Measurements from ENCODE around the gene DNAJB8.

Gene DNAJB8

DNA sequence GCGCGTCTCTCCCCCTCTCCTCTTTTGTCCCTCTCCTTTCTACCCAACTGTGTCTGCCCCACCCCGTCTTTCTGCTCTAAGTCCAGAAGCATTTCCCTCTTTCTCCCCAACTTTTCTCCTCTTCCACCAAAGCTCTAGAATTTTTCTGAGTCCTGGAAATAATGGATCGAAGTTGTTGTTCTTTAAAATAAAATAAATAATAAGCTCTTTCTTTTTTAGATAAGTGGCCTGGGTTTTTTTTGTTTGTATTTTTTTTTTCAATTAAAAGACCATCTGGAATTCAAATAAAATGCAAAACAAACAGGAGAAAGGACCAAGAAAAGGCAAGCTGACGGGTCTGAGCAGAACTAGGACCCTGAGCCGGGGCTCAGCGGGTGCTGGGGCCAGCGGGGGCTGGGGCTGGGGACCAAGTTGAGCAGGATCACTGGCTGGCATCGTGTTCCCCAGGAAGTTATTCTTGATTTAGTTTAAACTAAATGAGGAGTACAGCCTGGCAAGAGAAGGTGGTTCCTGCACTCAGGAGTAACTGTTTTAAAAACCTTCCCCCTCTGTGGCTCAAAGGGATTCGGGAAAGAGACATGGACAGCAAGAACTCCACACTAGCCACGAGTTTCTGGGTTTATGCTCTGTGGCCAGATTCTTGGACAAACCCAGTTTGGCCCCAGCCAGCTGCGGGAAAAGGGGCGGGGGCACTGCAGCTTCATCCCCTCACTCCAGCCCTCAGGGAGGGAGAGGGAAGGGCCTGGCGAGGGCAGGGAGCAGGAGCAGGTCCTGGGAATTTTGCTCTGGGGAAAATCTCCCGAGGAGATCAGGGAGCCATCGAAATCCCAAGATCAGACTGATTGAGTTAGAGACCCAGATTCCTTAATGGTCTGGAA lies 18.0 kb upstream of the DNAJB8 start:
- no peak for TF ChIP-seq FOXM1 (IDR thresholded peaks at IDR 0.05; ENCODE audit: borderline replicate concordance, low read depth)
- TF ChIP-seq RAD21 (IDR thresholded peaks at IDR 0.05; ENCODE audit: low read depth) = no peak
- TF ChIP-seq, protein P1, sequence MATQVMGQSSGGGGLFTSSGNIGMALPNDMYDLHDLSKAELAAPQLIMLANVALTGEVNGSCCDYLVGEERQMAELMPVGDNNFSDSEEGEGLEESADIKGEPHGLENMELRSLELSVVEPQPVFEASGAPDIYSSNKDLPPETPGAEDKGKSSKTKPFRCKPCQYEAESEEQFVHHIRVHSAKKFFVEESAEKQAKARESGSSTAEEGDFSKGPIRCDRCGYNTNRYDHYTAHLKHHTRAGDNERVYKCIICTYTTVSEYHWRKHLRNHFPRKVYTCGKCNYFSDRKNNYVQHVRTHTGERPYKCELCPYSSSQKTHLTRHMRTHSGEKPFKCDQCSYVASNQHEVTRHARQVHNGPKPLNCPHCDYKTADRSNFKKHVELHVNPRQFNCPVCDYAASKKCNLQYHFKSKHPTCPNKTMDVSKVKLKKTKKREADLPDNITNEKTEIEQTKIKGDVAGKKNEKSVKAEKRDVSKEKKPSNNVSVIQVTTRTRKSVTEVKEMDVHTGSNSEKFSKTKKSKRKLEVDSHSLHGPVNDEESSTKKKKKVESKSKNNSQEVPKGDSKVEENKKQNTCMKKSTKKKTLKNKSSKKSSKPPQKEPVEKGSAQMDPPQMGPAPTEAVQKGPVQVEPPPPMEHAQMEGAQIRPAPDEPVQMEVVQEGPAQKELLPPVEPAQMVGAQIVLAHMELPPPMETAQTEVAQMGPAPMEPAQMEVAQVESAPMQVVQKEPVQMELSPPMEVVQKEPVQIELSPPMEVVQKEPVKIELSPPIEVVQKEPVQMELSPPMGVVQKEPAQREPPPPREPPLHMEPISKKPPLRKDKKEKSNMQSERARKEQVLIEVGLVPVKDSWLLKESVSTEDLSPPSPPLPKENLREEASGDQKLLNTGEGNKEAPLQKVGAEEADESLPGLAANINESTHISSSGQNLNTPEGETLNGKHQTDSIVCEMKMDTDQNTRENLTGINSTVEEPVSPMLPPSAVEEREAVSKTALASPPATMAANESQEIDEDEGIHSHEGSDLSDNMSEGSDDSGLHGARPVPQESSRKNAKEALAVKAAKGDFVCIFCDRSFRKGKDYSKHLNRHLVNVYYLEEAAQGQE (IDR thresholded peaks at IDR 0.05; ENCODE audit: low read depth) = no peak
- TF ChIP-seq ZBTB7A (IDR thresholded peaks at IDR 0.05; ENCODE audit: low read depth) = no peak
- TF ChIP-seq CEBPB (IDR thresholded peaks at IDR 0.05) = no peak

DNA sequence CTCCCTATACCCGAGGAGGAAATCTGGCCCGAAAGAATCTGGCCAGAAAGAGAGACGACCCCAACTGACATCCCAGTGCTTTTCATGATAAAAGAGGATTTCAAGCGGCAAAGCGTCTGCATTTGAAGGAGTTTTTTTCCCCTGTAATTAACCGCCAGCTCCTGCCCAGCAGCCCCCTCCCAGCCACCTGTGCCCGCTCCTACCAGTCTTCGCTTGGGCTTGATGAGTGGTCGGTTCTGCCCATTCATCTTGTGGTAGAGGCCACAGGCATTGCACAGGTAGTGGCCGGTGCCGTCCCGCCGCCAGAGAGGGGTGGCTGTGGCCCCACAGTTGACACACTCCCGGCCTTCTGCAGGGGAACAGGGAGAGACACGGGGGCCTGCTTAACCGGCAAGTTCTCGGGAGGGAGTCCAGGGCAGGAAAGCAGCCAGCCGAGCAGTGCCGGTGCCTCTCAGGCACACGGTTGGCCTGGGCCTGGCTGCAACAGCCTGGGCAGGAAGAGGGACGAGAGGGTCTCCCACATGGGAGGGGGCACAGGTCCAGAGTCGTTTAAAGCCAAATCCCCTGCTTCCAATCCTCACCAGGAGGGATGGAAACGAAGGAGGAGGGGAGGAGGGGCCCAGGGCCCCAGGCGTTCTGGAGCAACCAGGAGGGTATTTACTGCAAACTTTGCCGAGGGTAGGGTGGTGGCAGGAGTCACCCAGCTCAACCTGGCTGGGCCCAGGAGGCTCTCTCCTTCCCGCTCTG lies 17.1 kb upstream of the DNAJB8 start:
- TF ChIP-seq TAF1 (IDR thresholded peaks at IDR 0.05; ENCODE audit: low read depth) = no peak
- TF ChIP-seq, protein P2, sequence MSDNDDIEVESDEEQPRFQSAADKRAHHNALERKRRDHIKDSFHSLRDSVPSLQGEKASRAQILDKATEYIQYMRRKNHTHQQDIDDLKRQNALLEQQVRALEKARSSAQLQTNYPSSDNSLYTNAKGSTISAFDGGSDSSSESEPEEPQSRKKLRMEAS (IDR thresholded peaks at IDR 0.05) = no peak
- TF ChIP-seq, protein P3, sequence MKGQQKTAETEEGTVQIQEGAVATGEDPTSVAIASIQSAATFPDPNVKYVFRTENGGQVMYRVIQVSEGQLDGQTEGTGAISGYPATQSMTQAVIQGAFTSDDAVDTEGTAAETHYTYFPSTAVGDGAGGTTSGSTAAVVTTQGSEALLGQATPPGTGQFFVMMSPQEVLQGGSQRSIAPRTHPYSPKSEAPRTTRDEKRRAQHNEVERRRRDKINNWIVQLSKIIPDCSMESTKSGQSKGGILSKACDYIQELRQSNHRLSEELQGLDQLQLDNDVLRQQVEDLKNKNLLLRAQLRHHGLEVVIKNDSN (IDR thresholded peaks at IDR 0.05) = no peak
- no peak for TF ChIP-seq TEAD4 (IDR thresholded peaks at IDR 0.05)
- no peak for TF ChIP-seq TCF12 (IDR thresholded peaks at IDR 0.05; ENCODE audit: low read depth)
- no peak for TF ChIP-seq EGR1 (IDR thresholded peaks at IDR 0.05)
- TF ChIP-seq, protein P1 (IDR thresholded peaks at IDR 0.05; ENCODE audit: low read depth) = no peak
- TF ChIP-seq CEBPB (IDR thresholded peaks at IDR 0.05) = no peak
- TF ChIP-seq EP300 (IDR thresholded peaks at IDR 0.05; ENCODE audit: borderline replicate concordance) = no peak
- no peak for TF ChIP-seq ZBTB7A (IDR thresholded peaks at IDR 0.05; ENCODE audit: low read depth)
- no peak for TF ChIP-seq YY1 (IDR thresholded peaks at IDR 0.05; ENCODE audit: low read depth)
- TF ChIP-seq CREB1 (IDR thresholded peaks at IDR 0.05; ENCODE audit: low read depth) = no peak
- no peak for TF ChIP-seq FOXM1 (IDR thresholded peaks at IDR 0.05; ENCODE audit: borderline replicate concordance, low read depth)
- no peak for TF ChIP-seq RAD21 (IDR thresholded peaks at IDR 0.05; ENCODE audit: low read depth)
- no peak for TF ChIP-seq NFIC (IDR thresholded peaks at IDR 0.05)

DNA sequence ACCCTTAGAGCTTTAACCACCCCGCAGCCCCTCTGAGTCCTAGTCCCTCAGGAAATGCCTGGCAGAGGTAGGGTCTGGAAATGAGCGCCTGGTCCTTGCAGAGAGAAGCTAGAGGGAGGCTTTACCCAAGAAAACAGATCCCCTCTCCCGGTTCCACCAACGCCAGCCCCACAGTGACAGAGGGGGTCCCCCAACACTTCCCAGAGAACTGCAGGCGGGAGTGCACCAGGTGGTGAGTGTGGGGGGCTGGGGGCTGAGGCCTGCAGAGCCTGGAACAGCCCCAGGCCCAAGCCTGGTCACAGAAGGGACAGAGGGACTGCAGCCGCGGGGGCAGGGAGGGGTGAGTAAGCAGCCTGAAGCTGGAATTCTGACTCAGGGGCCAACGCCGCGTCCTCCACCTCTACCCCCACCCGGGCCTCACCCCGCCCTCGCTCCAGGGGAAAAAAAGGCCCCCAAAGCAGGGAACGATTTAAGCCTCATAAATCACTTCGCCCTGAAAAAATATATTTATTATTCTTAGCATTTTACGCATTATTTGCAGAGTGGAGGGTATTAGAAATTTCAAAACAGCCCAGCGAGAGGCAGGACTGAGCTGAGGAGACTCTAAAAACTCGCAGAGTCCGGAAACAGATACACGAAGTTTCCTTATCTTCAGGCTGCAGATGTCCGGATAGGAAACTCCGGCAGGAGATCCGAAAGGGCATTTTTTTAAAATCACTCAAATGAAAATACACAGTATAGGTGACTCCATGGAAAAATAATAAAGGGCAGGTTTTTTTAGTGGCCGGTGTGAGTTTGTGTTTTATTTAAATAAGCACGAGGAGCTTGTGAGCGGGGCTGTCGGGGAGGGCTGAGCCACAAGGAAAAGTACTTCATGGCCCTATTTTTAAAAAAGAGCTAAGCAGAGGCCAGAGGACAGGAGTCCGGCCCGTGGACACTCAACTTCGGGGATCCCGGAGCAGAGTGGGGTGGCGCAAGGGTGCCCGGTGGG lies 16.3 kb upstream of the DNAJB8 start:
- TF ChIP-seq EGR1 (IDR thresholded peaks at IDR 0.05) (no peak), CREB1 (IDR thresholded peaks at IDR 0.05; ENCODE audit: low read depth) (no peak), NFIC (IDR thresholded peaks at IDR 0.05) (no peak), ZBTB7A (IDR thresholded peaks at IDR 0.05; ENCODE audit: low read depth) (no peak), RAD21 (IDR thresholded peaks at IDR 0.05; ENCODE audit: low read depth) (no peak), TAF1 (IDR thresholded peaks at IDR 0.05; ENCODE audit: low read depth) (no peak), CEBPB (IDR thresholded peaks at IDR 0.05) (no peak), TEAD4 (IDR thresholded peaks at IDR 0.05) (no peak), EP300 (IDR thresholded peaks at IDR 0.05; ENCODE audit: borderline replicate concordance) (no peak), YY1 (IDR thresholded peaks at IDR 0.05; ENCODE audit: low read depth) (no peak), FOXM1 (IDR thresholded peaks at IDR 0.05; ENCODE audit: borderline replicate concordance, low read depth) (no peak)
- TF ChIP-seq, protein P3 (IDR thresholded peaks at IDR 0.05) = no peak
- TF ChIP-seq, protein P2 (IDR thresholded peaks at IDR 0.05) = no peak
- TF ChIP-seq, protein P1 (IDR thresholded peaks at IDR 0.05; ENCODE audit: low read depth) = no peak

Data from Ishikawa (cell line).